Stimulated activated effector memory CD8-positive, alpha-beta T cell treated with anti-CD3 and anti-CD28 coated beads, Interleukin-12 subunit alpha, Interleukin-12 subunit beta, amount 100 ng/mL, for 72 hours (primary cell): ENCODE measurements around the gene PCIF1.

Source experiments
- ATAC-seq: fragments of 150-1000 bp; cut with Tn5 transposase; 2 replicates; pipeline ENCODE4 v1.10.0; 2021
- DNase-seq, 2 donors: peaks; one replicate each; pipeline ENCODE4 v3.0.0; 2021 to 2022; ENCODE audit warnings: low spot score in 2 of 2
- H3K27ac Mint-ChIP-seq: one replicate; pipeline ENCODE4 v1.8.0; 2022; ENCODE audit warnings: mild to moderate bottlenecking, mixed read lengths
- H3K36me3 Mint-ChIP-seq: one replicate; pipeline ENCODE4 v1.8.0; 2022; ENCODE audit warnings: mild to moderate bottlenecking, mixed read lengths
- H3K4me1 Mint-ChIP-seq: one replicate; pipeline ENCODE4 v1.8.0; 2022; ENCODE audit warnings: mixed read lengths
- H3K4me3 Mint-ChIP-seq: one replicate; pipeline ENCODE4 v1.8.0; 2022; ENCODE audit warnings: mild to moderate bottlenecking, mixed read lengths
- H3K9me3 Mint-ChIP-seq: one replicate; pipeline ENCODE4 v1.8.0; 2022; ENCODE audit warnings: mixed read lengths

Gene PCIF1

GRCh38 chr20:45959956-45960630, 25.6 kb downstream of the PCIF1 start:
- H3K27ac Mint-ChIP-seq: peak overlapping the region; percentile 63
- no peak for ATAC-seq

GRCh38 chr20:45962031-45962755, 27.7 kb downstream of the PCIF1 start:
- ATAC-seq (no peak), DNase-seq (no peak)
- H3K36me3 Mint-ChIP-seq: peaks cover 100% of the 10 kb centered on the region
- H3K4me1 Mint-ChIP-seq: peaks cover 19% of the 10 kb centered on the region
- no peaks in the 10 kb centered on the region for H3K9me3 Mint-ChIP-seq
- peak overlapping the region; percentile 17 for H3K27ac Mint-ChIP-seq
- no peak overlapping the region for H3K4me3 Mint-ChIP-seq

More at GRCh38 chr20:45959956-45960630, 25.6 kb downstream of the PCIF1 start:
- H3K4me3 Mint-ChIP-seq: no peak overlapping the region
- DNase-seq: no peak
- H3K9me3 Mint-ChIP-seq: no peaks in the 10 kb centered on the region
- peaks cover 10% of the 10 kb centered on the region for H3K4me1 Mint-ChIP-seq
- H3K36me3 Mint-ChIP-seq: peaks cover 100% of the 10 kb centered on the region

GRCh38 chr20:45963059-45964005, 28.8 kb downstream of the PCIF1 start:
- DNase-seq: no peak
- peak; percentile 48 for ATAC-seq
- no peaks in the 10 kb centered on the region for H3K9me3 Mint-ChIP-seq
- peak overlapping the region; percentile 12 for H3K27ac Mint-ChIP-seq
- peaks cover 100% of the 10 kb centered on the region for H3K36me3 Mint-ChIP-seq
- H3K4me3 Mint-ChIP-seq: no peak overlapping the region
- peaks cover 19% of the 10 kb centered on the region for H3K4me1 Mint-ChIP-seq

GRCh38 chr20:45964006-45964400, 29.5 kb downstream of the PCIF1 start:
- no peak overlapping the region for H3K4me3 Mint-ChIP-seq
- no peak for ATAC-seq
- H3K4me1 Mint-ChIP-seq: peaks cover 26% of the 10 kb centered on the region
- no peaks in the 10 kb centered on the region for H3K9me3 Mint-ChIP-seq
- no peak for DNase-seq
- peaks cover 100% of the 10 kb centered on the region for H3K36me3 Mint-ChIP-seq
- H3K27ac Mint-ChIP-seq: peak overlapping the region; percentile 12

- H3K4me1 Mint-ChIP-seq: peaks cover 40% of the 10 kb centered on the region
Observed at GRCh38 chr20:45965169-45966002, 30.9 kb downstream of the PCIF1 start.

GRCh38 chr20:45967551-45968080, 33.1 kb downstream of the PCIF1 start:
- DNase-seq (no peak), ATAC-seq (no peak)
- Mint-ChIP-seq H3K27ac (peak overlapping the region; percentile 14), H3K36me3 (peaks cover 98% of the 10 kb centered on the region), H3K4me1 (peaks cover 48% of the 10 kb centered on the region), H3K4me3 (no peak overlapping the region), H3K9me3 (no peaks in the 10 kb centered on the region)

More at GRCh38 chr20:45965169-45966002, 30.9 kb downstream of the PCIF1 start:
- H3K4me3 Mint-ChIP-seq: no peak overlapping the region
- DNase-seq (no peak), ATAC-seq (peak; percentile 52)
- H3K36me3 Mint-ChIP-seq: peaks cover 100% of the 10 kb centered on the region
- no peaks in the 10 kb centered on the region for H3K9me3 Mint-ChIP-seq
- H3K27ac Mint-ChIP-seq: peak overlapping the region; percentile 12

GRCh38 chr20:45968081-45968671, 33.7 kb downstream of the PCIF1 start:
- H3K9me3 Mint-ChIP-seq: no peaks in the 10 kb centered on the region
- ATAC-seq: no peak
- H3K27ac Mint-ChIP-seq: peak overlapping the region; percentile 43
- no peak for DNase-seq
- H3K36me3 Mint-ChIP-seq: peaks cover 94% of the 10 kb centered on the region
- H3K4me3 Mint-ChIP-seq: no peak overlapping the region
- H3K4me1 Mint-ChIP-seq: peaks cover 47% of the 10 kb centered on the region

GRCh38 chr20:45968801-45969711, 34.6 kb downstream of the PCIF1 start:
- H3K27ac Mint-ChIP-seq: peak overlapping the region; percentile 100
- H3K36me3 Mint-ChIP-seq: peaks cover 85% of the 10 kb centered on the region
- no peak for ATAC-seq
- H3K4me3 Mint-ChIP-seq: peak overlapping the region; percentile 79
- no peak for DNase-seq
- H3K9me3 Mint-ChIP-seq: no peaks in the 10 kb centered on the region
- peaks cover 43% of the 10 kb centered on the region for H3K4me1 Mint-ChIP-seq

- Mint-ChIP-seq H3K4me1 (peaks cover 41% of the 10 kb centered on the region), H3K9me3 (no peaks in the 10 kb centered on the region), H3K36me3 (peaks cover 76% of the 10 kb centered on the region), H3K4me3 (peak overlapping the region; percentile 79), H3K27ac (peak overlapping the region; percentile 100)
- DNase-seq (no peak), ATAC-seq (no peak)
Observed at GRCh38 chr20:45969712-45970634, 35.5 kb downstream of the PCIF1 start.

- no peaks in the 10 kb centered on the region for H3K9me3 Mint-ChIP-seq
- H3K4me3 Mint-ChIP-seq: peak overlapping the region; percentile 79
- DNase-seq (no peak), ATAC-seq (peak; percentile 0)
- peaks cover 32% of the 10 kb centered on the region for H3K4me1 Mint-ChIP-seq
- peak overlapping the region; percentile 100 for H3K27ac Mint-ChIP-seq
- peaks cover 67% of the 10 kb centered on the region for H3K36me3 Mint-ChIP-seq
Observed at GRCh38 chr20:45970646-45971424, 36.4 kb downstream of the PCIF1 start.

GRCh38 chr20:45971425-45971674, 36.9 kb downstream of the PCIF1 start:
- H3K9me3 Mint-ChIP-seq: no peaks in the 10 kb centered on the region
- ATAC-seq (peak; percentile 12), DNase-seq (no peak)
- peaks cover 62% of the 10 kb centered on the region for H3K36me3 Mint-ChIP-seq
- H3K4me1 Mint-ChIP-seq: peaks cover 30% of the 10 kb centered on the region
- H3K4me3 Mint-ChIP-seq: peak overlapping the region; percentile 79
- H3K27ac Mint-ChIP-seq: peak overlapping the region; percentile 100
